DMS53 (cell line): ENCODE results near the gene ADAM22.
A peak's percentile ranks its signal among the peaks of the same experiment; 100 is the strongest.

ENCODE experiments used
- DNase-seq: peaks from one replicate; lab custom pipeline; 2025; lab: John Stamatoyannopoulos, UW

ADAM22 gene

GRCh38 chr7:88217675-88218428 is 283.8 kb downstream of the ADAM22 start:
- peak; percentile 66 for DNase-seq

GRCh38 chr7:88218429-88218745 is 284.3 kb downstream of the ADAM22 start:
- DNase-seq, result no peak

- peak; percentile 81 for DNase-seq
Measured at GRCh38 chr7:88218836-88219605, 285.0 kb downstream of the ADAM22 start.

- peak; percentile 98 for DNase-seq
Measured at GRCh38 chr7:88219781-88220747, 286.0 kb downstream of the ADAM22 start, which contains the start of gene SRI. TSS of gene SRI (minus strand) at chr7:88220038. CDS start at chr7:88220026, 12 bp downstream.

- no peak for DNase-seq
Measured at GRCh38 chr7:88223265-88223664, 289.2 kb downstream of the ADAM22 start.

- peak; percentile 69 for DNase-seq
Measured at GRCh38 chr7:88224601-88225275, 290.7 kb downstream of the ADAM22 start.

GRCh38 chr7:88226201-88226600 is 292.1 kb downstream of the ADAM22 start:
- peak; percentile 30 for DNase-seq

GRCh38 chr7:88226886-88227516 is 292.9 kb downstream of the ADAM22 start:
- peak; percentile 96 for DNase-seq

- DNase-seq, result no peak
Measured at GRCh38 chr7:88229302-88229995, 295.4 kb downstream of the ADAM22 start.

- no peak for DNase-seq
Measured at GRCh38 chr7:88230646-88231045, 296.6 kb downstream of the ADAM22 start.

- peak; percentile 42 for DNase-seq
Measured at GRCh38 chr7:88233828-88234227, 299.8 kb downstream of the ADAM22 start.

GRCh38 chr7:88239852-88240251 is 305.8 kb downstream of the ADAM22 start:
- no peak for DNase-seq

GRCh38 chr7:88243345-88243909 is 309.4 kb downstream of the ADAM22 start:
- DNase-seq, result peak; percentile 93

- no peak for DNase-seq
Measured at GRCh38 chr7:88244258-88244657, 310.2 kb downstream of the ADAM22 start.
